Measurements from ENCODE around the gene CNTN4. TPM values are rescaled to one million over a fixed set of nuclear protein-coding genes. Genes with fewer than 3 reads are reported as not detected.

Gene CNTN4
- total RNA-seq, 1 experiment from 2014 or later = 1.6 TPM

DNA sequence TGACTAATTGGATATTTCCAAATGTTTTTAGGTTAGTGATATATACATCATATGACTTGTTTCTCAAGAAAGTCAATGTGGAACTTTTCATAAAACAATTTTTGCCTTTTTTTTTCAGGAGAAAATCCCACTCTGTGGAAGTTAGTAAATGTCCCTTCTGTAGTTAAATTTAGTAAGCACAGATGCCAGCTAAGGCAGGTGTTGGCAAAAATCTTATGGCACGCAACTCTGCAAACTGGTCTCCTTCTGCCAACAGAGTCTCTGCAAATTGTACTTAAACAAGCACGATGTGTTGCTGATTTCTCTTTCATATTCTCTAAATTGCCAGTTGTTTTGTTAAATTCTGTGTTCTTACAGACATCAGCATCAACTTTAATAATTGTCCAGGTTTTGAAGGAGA is 777.7 kb downstream of the CNTN4 start:
- WGBS (ENCODE audit: extremely low coverage, insufficient read length, low lambda C conversion rate) = no CpG with 5 or more reads among the region's 2 CpGs
- H4K91ac ChIP-seq (ENCODE audit: insufficient read length, low read depth, low read length) = no peak overlapping the region
- no peak overlapping the region for H2BK15ac ChIP-seq (ENCODE audit: low read depth, low read length)
- no peak overlapping the region for H4K5ac ChIP-seq (ENCODE audit: insufficient read length, low read depth, low read length)
- no peak overlapping the region for H3K9ac ChIP-seq (ENCODE audit: extremely low read depth, insufficient read length, low read length)
- H3K56ac ChIP-seq (ENCODE audit: insufficient read length, low read depth, low read length) = no peak overlapping the region
- H3K9me3 Mint-ChIP-seq = no peaks in the 10 kb centered on the region
- H3K27ac Mint-ChIP-seq = no peak overlapping the region
- no peak overlapping the region for H3K27ac ChIP-seq (ENCODE audit: insufficient read length, low read depth, low read length)
- DNase-seq = no peak
- H2BK120ac ChIP-seq (ENCODE audit: low read depth, low read length, poor library complexity, severe bottlenecking) = no peak overlapping the region
- H3K27me3 ChIP-seq (ENCODE audit: insufficient read depth, low read length) = no peaks in the 10 kb centered on the region
- no peak overlapping the region for H3K18ac ChIP-seq (ENCODE audit: insufficient read length, low read depth, low read length)
- no peaks in the 10 kb centered on the region for H3K36me3 Mint-ChIP-seq (ENCODE audit: insufficient read depth in 1 of 3, low read depth in 3 of 3)
- no peak overlapping the region for H2BK20ac ChIP-seq (ENCODE audit: low read depth, low read length, poor library complexity, severe bottlenecking)
- H3K9me3 ChIP-seq (ENCODE audit: control insufficient read depth, low read depth, low read length) = no peaks in the 10 kb centered on the region
- H3K27me3 Mint-ChIP-seq (ENCODE audit: low read depth) = no peaks in the 10 kb centered on the region
- H3K4me1 Mint-ChIP-seq = no peaks in the 10 kb centered on the region
- H2BK5ac ChIP-seq (ENCODE audit: insufficient read length, low read length) = no peak overlapping the region
- H3K4ac ChIP-seq (ENCODE audit: low read depth, low read length) = no peak overlapping the region
- no peaks in the 10 kb centered on the region for H3K79me2 ChIP-seq (ENCODE audit: insufficient read depth, low read length)
- H2AK5ac ChIP-seq (ENCODE audit: insufficient read length, low read length) = no peak overlapping the region
- H2AFZ ChIP-seq (ENCODE audit: low read length) = no peak overlapping the region
- H3K4me2 ChIP-seq (ENCODE audit: insufficient read depth, insufficient read length, low read length) = no peak overlapping the region
- no peaks in the 10 kb centered on the region for H4K20me1 ChIP-seq (ENCODE audit: control insufficient read depth, insufficient read depth, insufficient read length)
- H3K23me2 ChIP-seq (ENCODE audit: insufficient read length, low read depth, low read length, poor library complexity, severe bottlenecking) = no peaks in the 10 kb centered on the region
- no peaks in the 10 kb centered on the region for H3K4me1 ChIP-seq (ENCODE audit: insufficient read depth, low read length)
- no peak overlapping the region for H3K14ac ChIP-seq (ENCODE audit: insufficient read depth, low read length)
- no peak overlapping the region for H3K4me3 Mint-ChIP-seq
- no peak overlapping the region for H3K23ac ChIP-seq (ENCODE audit: insufficient read length, low read depth, low read length)
- no peak overlapping the region for H2BK12ac ChIP-seq (ENCODE audit: insufficient read length, low read depth, low read length)
- no peaks in the 10 kb centered on the region for H3K79me1 ChIP-seq (ENCODE audit: insufficient read depth, low read depth, low read length, poor library complexity, severe bottlenecking)
- H3T11ph ChIP-seq (ENCODE audit: low read length) = no peak overlapping the region
- TF ChIP-seq CTCF (conservative IDR thresholded peaks at IDR 0.05) = no peak
- no peak overlapping the region for H4K8ac ChIP-seq (replicated peaks; ENCODE audit: insufficient read length, low read depth, low read length)

Measured in H9 (cell line).